IPS DF 6.9 (cell line): ENCODE measurements around the gene MAGEA9B.
"Not testable (repeated sequence)": the region's sequence is repeated elsewhere in the genome, so short reads cannot be mapped to it uniquely, and the experiment has no call there.

Experiments used
- DNase-seq: peaks from one replicate; pipeline ENCODE4 v3.0.0-alpha.2; 2013; ENCODE audit warnings: low read depth, low spot score
- H3K27ac ChIP-seq: one replicate; pipeline ENCODE4 v1.5.1; 2013; ENCODE audit warnings: low read length, control low read depth
- H3K27me3 ChIP-seq: 2 replicates; pipeline ENCODE4 v1.6.1; 2013; ENCODE audit warnings: mild to moderate bottlenecking, low read length; ENCODE audit not compliant: control insufficient read depth, insufficient read depth
- H3K36me3 ChIP-seq: 2 replicates; pipeline ENCODE4 v1.6.1; 2013; ENCODE audit warnings: low read length; ENCODE audit not compliant: control insufficient read depth, insufficient read depth
- H3K4me1 ChIP-seq: 2 replicates; pipeline ENCODE4 v1.6.1; 2013; ENCODE audit warnings: low read length; ENCODE audit not compliant: control insufficient read depth, insufficient read depth
- H3K4me3 ChIP-seq: 2 replicates; pipeline ENCODE4 v1.5.1; 2013; ENCODE audit warnings: mild to moderate bottlenecking, low read length
- H3K9me3 ChIP-seq: 2 replicates; pipeline ENCODE4 v1.6.1; 2013; ENCODE audit warnings: low read length, inconsistent platforms; ENCODE audit not compliant: control insufficient read depth, insufficient read depth
- WGBS: extraction: QIAGEN DNeasy Blood & Tissue Kit; methylation state at CpG from one replicate; pipeline ENCODE4 v1.1.7; 2013; ENCODE audit warnings: mixed read lengths, missing lambda C conversion rate; ENCODE audit not compliant: insufficient read length, insufficient coverage; 5-methylcytosine and 5-hydroxymethylcytosine counted together

MAGEA9B gene

GRCh38 chrX:149534926-149535602 is 52.2 kb downstream of the MAGEA9B start:
- WGBS = 93% methylated on average over 2 of the region's 3 CpGs
- H3K9me3 ChIP-seq, H3K4me1 ChIP-seq, H3K36me3 ChIP-seq, H3K4me3 ChIP-seq, DNase-seq, H3K27me3 ChIP-seq, H3K27ac ChIP-seq: not testable (repeated sequence)

DNA sequence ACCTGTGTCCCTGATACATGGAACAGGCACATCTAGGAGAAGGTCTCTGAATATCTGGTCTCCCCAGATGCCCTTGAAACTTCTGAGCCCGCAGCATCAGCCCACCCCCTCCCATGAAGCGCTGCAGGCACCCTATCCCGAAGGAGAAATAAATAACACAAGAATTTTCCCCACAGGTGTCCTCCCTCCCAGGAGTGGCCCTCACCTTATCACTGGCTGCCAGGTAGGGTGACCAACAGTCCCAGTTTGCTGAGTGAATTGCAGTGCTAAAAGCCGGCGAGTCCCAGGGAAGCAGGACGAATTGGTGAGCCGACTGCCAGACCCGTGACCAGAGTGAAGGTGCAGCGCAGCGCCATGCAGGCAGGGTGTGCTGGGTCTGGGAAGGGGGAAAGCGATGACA is 53.3 kb downstream of the MAGEA9B start:
- not testable (repeated sequence) for H3K9me3 ChIP-seq, H3K27me3 ChIP-seq, H3K36me3 ChIP-seq, H3K4me3 ChIP-seq, H3K27ac ChIP-seq, DNase-seq, H3K4me1 ChIP-seq
- no CpG with 5 or more reads among the region's 11 CpGs for WGBS

GRCh38 chrX:149532868-149533267 is 54.4 kb downstream of the MAGEA9B start:
- H3K36me3 ChIP-seq, H3K9me3 ChIP-seq, H3K27me3 ChIP-seq, H3K4me3 ChIP-seq, DNase-seq, H3K27ac ChIP-seq, H3K4me1 ChIP-seq: not testable (repeated sequence)
- WGBS = no CpG with 5 or more reads among the region's 3 CpGs
